ENCODE results near the gene PALLD.

PALLD gene

GRCh38 chr4:168656055-168656660 is 159.3 kb downstream of the PALLD start:
- no peak for DNase-seq
- no peaks in the 10 kb centered on the region for H3K27me3 ChIP-seq (ENCODE audit: insufficient read depth, low read depth, severe bottlenecking)
- H3K36me3 ChIP-seq, result no peaks in the 10 kb centered on the region
- TF ChIP-seq CTCF (IDR thresholded peaks at IDR 0.05; ENCODE audit: low read depth, low read length), result no peak
- no peaks in the 10 kb centered on the region for H3K9me3 ChIP-seq (ENCODE audit: severe bottlenecking)
- H3K27ac ChIP-seq, result no peak overlapping the region
- H3K4me3 ChIP-seq (ENCODE audit: low read depth, low read length), result no peak overlapping the region

GRCh38 chr4:168656946-168657473 is 160.2 kb downstream of the PALLD start:
- TF ChIP-seq CTCF (IDR thresholded peaks at IDR 0.05; ENCODE audit: low read depth, low read length), result no peak
- Histone ChIP-seq H3K9me3 (ENCODE audit: severe bottlenecking) (no peaks in the 10 kb centered on the region), H3K27me3 (ENCODE audit: insufficient read depth, low read depth, severe bottlenecking) (no peaks in the 10 kb centered on the region), H3K36me3 (no peaks in the 10 kb centered on the region), H3K4me3 (ENCODE audit: low read depth, low read length) (no peak overlapping the region), H3K27ac (no peak overlapping the region)
- no peak for DNase-seq

GRCh38 chr4:168658751-168659150 is 161.9 kb downstream of the PALLD start:
- H3K27ac ChIP-seq, result no peak overlapping the region
- no peak for TF ChIP-seq CTCF (IDR thresholded peaks at IDR 0.05; ENCODE audit: low read depth, low read length)
- H3K4me3 ChIP-seq (ENCODE audit: low read depth, low read length), result no peak overlapping the region
- no peaks in the 10 kb centered on the region for H3K27me3 ChIP-seq (ENCODE audit: insufficient read depth, low read depth, severe bottlenecking)
- no peaks in the 10 kb centered on the region for H3K9me3 ChIP-seq (ENCODE audit: severe bottlenecking)
- H3K36me3 ChIP-seq, result no peaks in the 10 kb centered on the region
- DNase-seq, result no peak

- no peak for DNase-seq
- no peak for TF ChIP-seq CTCF (IDR thresholded peaks at IDR 0.05; ENCODE audit: low read depth, low read length)
- H3K27me3 ChIP-seq (ENCODE audit: insufficient read depth, low read depth, severe bottlenecking), result no peaks in the 10 kb centered on the region
Observed at GRCh38 chr4:168659741-168660465, 163.1 kb downstream of the PALLD start.

GRCh38 chr4:168662297-168662984 is 165.6 kb downstream of the PALLD start:
- no peaks in the 10 kb centered on the region for H3K27me3 ChIP-seq (ENCODE audit: insufficient read depth, low read depth, severe bottlenecking)
- H3K4me3 ChIP-seq (ENCODE audit: low read depth, low read length), result no peak overlapping the region
- H3K36me3 ChIP-seq, result no peaks in the 10 kb centered on the region
- H3K9me3 ChIP-seq (ENCODE audit: severe bottlenecking), result no peaks in the 10 kb centered on the region
- no peak for TF ChIP-seq CTCF (IDR thresholded peaks at IDR 0.05; ENCODE audit: low read depth, low read length)
- no peak overlapping the region for H3K27ac ChIP-seq
- no peak for DNase-seq

More at GRCh38 chr4:168659741-168660465, 163.1 kb downstream of the PALLD start:
- H3K36me3 ChIP-seq, result no peaks in the 10 kb centered on the region
- H3K27ac ChIP-seq, result no peak overlapping the region
- no peaks in the 10 kb centered on the region for H3K9me3 ChIP-seq (ENCODE audit: severe bottlenecking)
- H3K4me3 ChIP-seq (ENCODE audit: low read depth, low read length), result no peak overlapping the region

Data from WERI-Rb-1 (cell line).